Right atrium auricular region (tissue), 2 donors: ENCODE data around the gene TUBB8. TPM values are rescaled to one million over a fixed set of nuclear protein-coding genes. Genes with fewer than 3 reads are reported as not detected.

Source experiments
- DNase-seq: peaks from one replicate; pipeline ENCODE4 v3.0.0-alpha.2; 2019; ENCODE audit warnings: low spot score
- H3K27ac ChIP-seq, 2 donors: fragments of 200-600 bp; sonication (generic); 1 replicate in 1 of 2; 2 replicates in 1 of 2; pipeline ENCODE4 v1.5.1; 2016 to 2019
- H3K27me3 ChIP-seq, 2 donors: fragments of 200-600 bp; sonication (generic); one replicate each; pipeline versions ENCODE4 v1.5.1 to v1.6.0; 2017 to 2019
- H3K36me3 ChIP-seq: fragments of 200-600 bp; sonication (generic); one replicate; pipeline ENCODE4 v1.5.1; 2016
- H3K4me1 ChIP-seq, 2 donors: fragments of 200-600 bp; sonication (generic); one replicate each; pipeline versions ENCODE4 v1.5.1 to v1.6.0; 2017 to 2019
- H3K4me3 ChIP-seq, 2 donors: fragments of 200-600 bp; sonication (generic); 1 replicate in 1 of 2; 2 replicates in 1 of 2; pipeline ENCODE4 v1.5.1; 2017 to 2019; ENCODE audit warnings: mild to moderate bottlenecking in 1 of 2, moderate library complexity in 1 of 2
- H3K9me3 ChIP-seq, 2 donors: fragments of 200-600 bp; sonication (generic); one replicate each; pipeline ENCODE4 v1.5.1; 2019
- total RNA-seq, 2 donors: library from RNA; depleted of rRNA; stranded (reverse); fragments of >200 nt; gene quantifications; one replicate each; pipeline ENCODE4 v1.1.0, GENCODE V29; 2016
- TF ChIP-seq, protein P1 (sequence below), 2 donors: fragments of 200-600 bp; sonication (generic); IDR thresholded peaks; one replicate each; pipeline ENCODE4 v1.5.1; 2019; ENCODE audit warnings: antibody characterized with exemption in 2 of 2

Gene TUBB8
- total RNA-seq, 2 donors from 2014 or later, result not detected

DNA sequence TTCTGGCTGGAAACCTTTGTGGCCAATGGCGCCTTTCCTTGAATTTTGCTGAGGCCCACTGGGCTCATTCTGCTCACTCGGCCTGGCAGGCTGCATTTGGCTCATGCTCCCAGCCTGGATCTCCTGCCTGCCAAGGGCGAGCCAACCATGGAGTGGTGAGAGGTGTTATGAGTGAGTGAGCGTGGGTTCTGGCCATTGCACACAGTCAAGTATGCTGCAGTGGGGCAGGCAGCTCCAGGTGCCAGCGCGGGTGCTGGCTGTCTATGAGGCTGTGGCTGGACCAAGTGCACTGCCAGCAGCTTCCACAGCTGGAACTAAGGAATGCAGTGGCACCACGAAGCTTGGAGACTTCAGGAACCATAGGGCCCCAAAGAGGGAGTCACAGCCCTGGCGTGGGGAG, 42.2 kb upstream of the TUBB8 start:
- no peaks in the 10 kb centered on the region for H3K27me3 ChIP-seq
- H3K36me3 ChIP-seq, result no peaks in the 10 kb centered on the region
- no peak overlapping the region for H3K4me3 ChIP-seq
- peaks cover 0 to 18% of the 10 kb centered on the region in 2 donors for H3K9me3 ChIP-seq
- no peak for DNase-seq
- H3K4me1 ChIP-seq, result no peaks in the 10 kb centered on the region
- TF ChIP-seq, protein P1, sequence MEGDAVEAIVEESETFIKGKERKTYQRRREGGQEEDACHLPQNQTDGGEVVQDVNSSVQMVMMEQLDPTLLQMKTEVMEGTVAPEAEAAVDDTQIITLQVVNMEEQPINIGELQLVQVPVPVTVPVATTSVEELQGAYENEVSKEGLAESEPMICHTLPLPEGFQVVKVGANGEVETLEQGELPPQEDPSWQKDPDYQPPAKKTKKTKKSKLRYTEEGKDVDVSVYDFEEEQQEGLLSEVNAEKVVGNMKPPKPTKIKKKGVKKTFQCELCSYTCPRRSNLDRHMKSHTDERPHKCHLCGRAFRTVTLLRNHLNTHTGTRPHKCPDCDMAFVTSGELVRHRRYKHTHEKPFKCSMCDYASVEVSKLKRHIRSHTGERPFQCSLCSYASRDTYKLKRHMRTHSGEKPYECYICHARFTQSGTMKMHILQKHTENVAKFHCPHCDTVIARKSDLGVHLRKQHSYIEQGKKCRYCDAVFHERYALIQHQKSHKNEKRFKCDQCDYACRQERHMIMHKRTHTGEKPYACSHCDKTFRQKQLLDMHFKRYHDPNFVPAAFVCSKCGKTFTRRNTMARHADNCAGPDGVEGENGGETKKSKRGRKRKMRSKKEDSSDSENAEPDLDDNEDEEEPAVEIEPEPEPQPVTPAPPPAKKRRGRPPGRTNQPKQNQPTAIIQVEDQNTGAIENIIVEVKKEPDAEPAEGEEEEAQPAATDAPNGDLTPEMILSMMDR (IDR thresholded peaks at IDR 0.05), result no peak
- H3K27ac ChIP-seq, result no peak overlapping the region

DNA sequence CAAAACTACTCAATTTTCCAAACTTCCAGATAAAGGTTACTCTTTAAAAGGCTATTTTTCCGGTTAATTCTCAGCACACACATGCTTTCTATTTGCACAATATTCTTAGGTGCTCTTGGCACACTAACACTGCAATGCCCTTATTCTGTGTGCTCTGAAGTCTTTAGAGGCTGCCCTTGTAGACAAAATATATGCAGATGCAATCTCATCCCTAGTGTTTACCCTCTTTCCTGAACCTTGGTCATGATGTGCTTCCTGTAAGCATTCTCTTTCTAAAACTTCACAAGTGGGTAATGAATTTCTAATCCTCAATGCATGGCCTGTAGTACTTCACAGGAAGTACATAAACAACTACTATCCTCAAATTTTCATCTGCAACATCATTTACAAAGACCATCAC, 41.1 kb upstream of the TUBB8 start:
- Histone ChIP-seq H3K4me3 (no peak overlapping the region), H3K9me3 (peaks cover 0 to 6% of the 10 kb centered on the region in 2 donors), H3K4me1 (no peaks in the 10 kb centered on the region), H3K27ac (no peak overlapping the region), H3K36me3 (no peaks in the 10 kb centered on the region), H3K27me3 (no peaks in the 10 kb centered on the region)
- TF ChIP-seq, protein P1 (IDR thresholded peaks at IDR 0.05), result no peak
- no peak for DNase-seq

GRCh38 chr10:89248-89647, 40.2 kb upstream of the TUBB8 start:
- TF ChIP-seq, protein P1 (IDR thresholded peaks at IDR 0.05), result no peak

DNA sequence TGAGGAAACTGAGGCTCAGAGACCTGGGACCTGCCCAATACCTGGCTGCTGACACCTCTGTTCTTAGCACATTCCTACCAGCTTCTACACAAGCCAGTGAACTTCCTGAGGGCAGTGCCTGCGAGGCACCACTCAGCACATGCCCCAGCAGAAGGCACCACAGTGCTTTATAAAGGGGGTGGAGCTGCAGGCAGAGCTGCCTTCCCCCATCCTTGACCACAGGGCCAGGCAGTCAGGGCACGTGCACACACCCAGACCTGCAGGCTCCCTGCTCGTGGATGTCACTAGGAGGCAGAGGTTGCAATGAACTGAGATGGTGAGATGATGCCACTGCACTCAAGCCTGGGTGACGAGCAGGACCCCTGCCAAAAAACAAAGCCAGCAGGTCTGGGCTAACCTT, 39.2 kb upstream of the TUBB8 start:
- TF ChIP-seq, protein P1 (IDR thresholded peaks at IDR 0.05), result no peak
- H3K27ac ChIP-seq, result no peak overlapping the region
- H3K9me3 ChIP-seq, result no peaks in the 10 kb centered on the region
- no peaks in the 10 kb centered on the region for H3K4me1 ChIP-seq
- H3K27me3 ChIP-seq, result no peaks in the 10 kb centered on the region
- H3K4me3 ChIP-seq, result no peak overlapping the region
- no peak for DNase-seq
- H3K36me3 ChIP-seq, result no peaks in the 10 kb centered on the region

More at GRCh38 chr10:89248-89647, 40.2 kb upstream of the TUBB8 start:
- H3K4me3 ChIP-seq, result no peak overlapping the region
- no peaks in the 10 kb centered on the region for H3K36me3 ChIP-seq
- H3K9me3 ChIP-seq, result no peaks in the 10 kb centered on the region
- H3K4me1 ChIP-seq, result no peaks in the 10 kb centered on the region
- DNase-seq, result no peak
- H3K27me3 ChIP-seq, result no peaks in the 10 kb centered on the region
- H3K27ac ChIP-seq, result no peak overlapping the region

GRCh38 chr10:87177-88080, 38.3 kb upstream of the TUBB8 start:
- DNase-seq, result no peak
- H3K9me3 ChIP-seq, result no peaks in the 10 kb centered on the region
- no peak overlapping the region for H3K27ac ChIP-seq

More at GRCh38 chr10:87177-88080, 38.3 kb upstream of the TUBB8 start:
- TF ChIP-seq, protein P1 (IDR thresholded peaks at IDR 0.05), result no peak
- Histone ChIP-seq H3K27me3 (no peaks in the 10 kb centered on the region), H3K36me3 (no peaks in the 10 kb centered on the region), H3K4me1 (no peaks in the 10 kb centered on the region), H3K4me3 (no peak overlapping the region)
